Measurements from ENCODE around the gene RTP5.
"Not testable (repeated sequence)": the region's sequence is repeated elsewhere in the genome, so short reads cannot be mapped to it uniquely, and the experiment has no call there.

RTP5 gene

DNA sequence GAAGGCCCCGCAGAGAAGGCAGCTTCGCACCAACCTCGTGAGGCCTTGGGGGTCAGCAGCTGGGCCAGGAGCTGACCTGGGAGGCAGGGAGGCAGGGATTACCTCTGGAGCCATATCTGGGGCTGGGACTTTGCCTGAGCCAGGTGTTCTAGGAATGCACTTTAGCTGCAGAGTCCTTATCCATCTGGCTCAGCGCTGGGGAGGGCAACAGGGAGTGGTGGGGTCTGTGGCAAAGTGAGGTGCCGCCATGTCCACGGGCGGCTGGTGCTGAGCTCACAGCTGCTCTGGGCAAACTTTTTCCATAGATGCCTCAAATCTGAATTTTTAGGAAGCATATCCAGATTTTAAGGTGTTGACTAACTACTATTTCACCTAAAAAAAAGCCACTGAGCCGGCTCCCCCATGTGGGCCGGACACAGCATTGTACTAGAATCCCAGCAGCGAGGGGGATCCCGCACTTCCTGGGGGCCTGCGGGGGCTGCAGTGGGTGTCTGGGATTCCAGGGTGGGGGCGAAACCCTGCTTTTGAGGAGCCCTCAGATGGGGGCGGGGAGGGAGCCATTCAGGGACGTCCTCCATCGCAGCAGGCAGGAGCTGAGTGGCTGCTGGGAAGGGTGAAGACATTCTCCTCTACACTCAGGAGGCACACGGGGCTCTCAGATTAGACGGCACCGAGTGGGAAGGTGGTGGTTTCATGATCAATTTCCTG lies 34.6 kb downstream of the RTP5 start:
- no peak for DNase-seq

DNA sequence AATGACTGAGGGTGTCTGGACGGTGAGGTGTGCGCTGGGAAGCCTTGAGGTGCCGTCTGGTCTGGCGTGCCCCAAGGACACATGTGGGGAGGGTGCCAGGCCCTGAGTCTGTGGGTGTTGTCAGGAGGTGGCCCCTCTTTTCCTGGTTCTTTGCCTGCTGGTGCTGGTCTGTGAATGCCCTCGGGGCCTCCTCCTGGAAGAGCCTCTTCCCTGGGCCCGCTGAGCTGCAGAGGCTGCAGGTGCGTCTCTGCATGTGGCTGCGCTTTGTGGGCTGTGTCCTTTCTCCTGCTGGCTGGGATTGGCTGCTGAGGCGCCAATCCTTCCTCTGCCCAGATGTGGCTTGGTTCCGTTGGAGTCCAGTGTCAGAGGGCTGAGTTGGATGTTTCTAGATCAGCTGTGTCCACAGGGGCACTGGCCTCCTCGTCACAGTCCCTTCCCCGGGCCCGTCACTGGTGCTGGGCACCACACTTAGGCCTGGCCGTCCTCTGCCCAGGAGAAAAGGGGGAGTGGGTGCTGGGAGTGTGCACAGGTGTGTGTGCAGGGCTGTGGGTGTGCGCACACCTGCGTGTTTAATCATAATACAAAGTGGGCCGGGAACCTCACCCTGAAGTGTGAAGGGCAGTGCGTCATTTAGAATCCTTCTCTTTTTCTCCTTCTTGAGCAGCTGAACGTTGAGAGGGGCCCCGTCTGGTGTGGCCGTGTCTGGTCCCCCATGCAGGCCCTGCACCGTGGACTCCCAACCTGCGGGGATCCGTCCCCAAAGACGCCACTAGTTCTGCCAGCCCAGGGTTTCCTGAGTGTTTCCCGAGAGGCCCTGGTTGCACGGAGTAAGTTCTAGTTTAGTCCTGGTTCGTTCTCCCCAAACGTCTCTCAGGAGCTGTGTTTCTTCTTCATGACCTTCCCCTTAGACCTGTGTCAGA lies 35.5 kb downstream of the RTP5 start:
- no peak for DNase-seq

DNA sequence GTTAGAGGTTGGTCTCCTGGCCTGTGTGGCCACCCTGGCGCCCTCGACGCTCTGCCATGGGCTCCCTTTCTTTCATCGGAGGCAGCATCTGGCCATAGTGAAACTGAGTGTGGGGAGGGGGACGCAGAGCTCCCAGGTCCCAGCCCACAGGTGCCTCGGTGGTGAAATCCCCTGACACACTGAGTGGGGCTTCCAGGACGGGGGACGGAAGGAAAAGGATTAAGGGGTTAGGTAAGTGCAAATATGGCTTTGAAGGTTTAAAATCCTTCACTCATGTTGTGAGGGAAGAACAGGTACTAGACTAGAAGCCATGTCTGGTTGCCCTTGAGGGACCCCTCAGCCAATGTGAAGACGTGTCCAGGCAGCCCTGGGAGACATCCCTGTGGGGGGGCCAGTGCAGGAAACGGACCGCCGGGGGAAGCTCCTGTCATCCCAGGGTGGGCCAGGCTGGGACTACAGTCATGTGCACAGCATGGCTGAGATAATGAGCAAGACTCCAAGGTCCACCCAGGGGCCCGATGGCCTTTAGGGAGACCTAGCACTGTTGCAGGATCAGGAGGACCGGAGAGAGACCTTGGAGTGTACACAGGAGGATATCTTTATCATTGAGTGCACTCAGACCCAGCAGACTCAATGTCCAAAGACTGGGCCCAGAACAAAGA lies 36.3 kb downstream of the RTP5 start:
- no peak for DNase-seq

DNA sequence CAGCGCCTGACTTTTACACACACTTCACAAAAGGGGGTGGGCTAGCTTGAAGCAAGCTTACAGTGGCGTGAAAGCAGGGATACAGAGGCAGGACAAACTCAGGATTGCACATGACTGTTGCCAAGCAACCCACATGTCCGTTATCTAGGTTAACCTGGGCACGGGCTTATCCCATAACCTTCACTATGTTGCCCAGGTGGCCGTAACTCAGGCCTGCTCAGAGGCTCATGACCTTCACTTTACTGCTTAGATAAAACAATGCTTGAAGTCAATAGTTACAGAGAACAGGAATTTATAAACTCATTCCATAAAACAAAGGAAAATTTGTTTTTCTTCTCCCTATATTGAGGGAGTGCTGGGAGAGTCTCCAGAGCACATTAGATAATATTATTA lies 36.8 kb downstream of the RTP5 start:
- DNase-seq = not testable (repeated sequence)

DNA sequence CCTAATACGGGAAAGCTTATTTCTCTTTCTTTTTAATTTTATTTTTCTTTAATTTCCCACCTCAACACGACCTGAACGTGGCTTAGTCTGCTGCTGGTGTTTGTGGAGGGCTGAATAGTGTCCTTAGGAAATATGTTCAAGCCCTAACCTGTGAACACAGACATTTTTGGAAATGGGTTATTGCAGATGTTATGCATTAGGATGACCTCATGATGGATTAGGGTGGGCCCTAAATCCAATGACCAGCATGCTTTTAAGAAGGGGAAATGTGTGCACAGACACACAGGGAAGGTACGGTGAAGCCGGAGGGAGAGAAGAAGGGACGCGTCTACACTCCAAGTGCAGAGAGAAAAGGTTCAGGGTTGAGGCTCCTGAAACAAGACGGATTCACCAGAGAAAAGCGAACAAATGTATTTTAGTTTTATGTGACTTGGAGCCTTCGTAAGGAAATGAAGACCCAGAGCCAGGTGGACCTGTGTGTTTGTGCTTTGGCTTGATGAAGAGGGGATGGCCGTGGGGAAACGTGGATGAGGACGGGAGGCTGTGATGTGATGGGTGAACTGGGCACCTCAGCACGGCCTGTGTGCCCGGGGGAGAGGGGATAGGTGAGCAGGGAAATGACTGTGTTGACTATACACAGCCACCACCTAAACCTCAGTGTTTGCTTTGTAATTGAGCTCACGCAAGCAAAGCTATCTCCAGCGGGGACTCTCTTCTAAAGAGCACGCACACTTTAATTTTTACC lies 37.5 kb downstream of the RTP5 start:
- no peak for DNase-seq

DNA sequence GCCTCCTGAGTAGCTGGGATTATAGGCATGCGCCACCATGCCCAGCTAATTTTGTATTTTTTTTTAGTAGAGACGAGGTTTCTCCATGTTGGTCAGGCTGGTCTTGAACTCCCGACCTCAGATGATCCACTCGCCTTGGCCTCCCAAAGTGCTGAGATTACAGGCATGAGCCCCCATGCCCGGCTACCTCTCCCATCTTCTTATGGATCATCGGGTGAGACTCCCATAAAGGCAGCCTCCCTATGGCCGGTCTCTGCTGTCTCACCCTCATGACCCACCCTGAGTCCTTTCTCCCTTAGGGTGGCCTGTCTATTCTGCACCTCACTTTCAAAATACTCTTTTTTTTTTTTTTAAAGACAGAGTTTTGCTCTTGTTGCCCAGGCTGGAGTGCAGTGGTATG lies 38.3 kb downstream of the RTP5 start:
- DNase-seq = not testable (repeated sequence)

DNA sequence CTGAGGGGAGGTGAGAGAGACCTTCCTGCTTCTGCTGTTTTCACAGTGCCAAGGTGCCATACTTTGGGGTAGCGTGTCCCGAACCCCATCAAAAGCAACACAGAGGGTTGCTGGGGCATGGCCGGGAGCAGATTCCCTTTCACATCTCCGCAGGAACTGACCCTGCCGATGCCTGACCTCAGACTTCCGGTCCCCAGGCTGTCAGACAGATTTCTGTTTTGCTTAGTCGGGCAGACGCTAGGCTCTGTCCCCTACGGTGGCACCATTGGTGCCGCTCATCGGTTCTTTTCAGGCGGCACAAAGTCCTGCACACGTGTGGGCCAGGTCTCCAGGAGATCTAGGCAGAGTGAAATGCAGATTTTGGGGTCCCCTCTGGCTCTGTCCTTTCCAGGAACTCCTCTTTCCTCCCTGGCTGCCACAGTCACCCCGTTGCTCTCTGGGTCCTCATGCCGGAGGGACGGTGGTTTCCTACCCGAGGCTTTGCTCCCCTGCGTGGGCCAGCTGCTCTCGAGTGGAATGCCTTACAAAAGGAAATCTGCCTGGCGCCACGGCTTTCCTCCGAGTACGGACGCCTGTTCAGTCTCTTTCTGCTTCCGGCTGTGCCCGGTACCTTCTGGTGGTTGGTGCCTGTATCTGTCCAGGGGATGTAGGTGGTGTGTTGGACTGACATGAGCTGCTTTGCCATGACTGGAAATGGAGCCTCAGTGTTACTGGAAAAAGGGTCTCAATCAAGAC lies 39.3 kb downstream of the RTP5 start:
- no peak for DNase-seq

DNA sequence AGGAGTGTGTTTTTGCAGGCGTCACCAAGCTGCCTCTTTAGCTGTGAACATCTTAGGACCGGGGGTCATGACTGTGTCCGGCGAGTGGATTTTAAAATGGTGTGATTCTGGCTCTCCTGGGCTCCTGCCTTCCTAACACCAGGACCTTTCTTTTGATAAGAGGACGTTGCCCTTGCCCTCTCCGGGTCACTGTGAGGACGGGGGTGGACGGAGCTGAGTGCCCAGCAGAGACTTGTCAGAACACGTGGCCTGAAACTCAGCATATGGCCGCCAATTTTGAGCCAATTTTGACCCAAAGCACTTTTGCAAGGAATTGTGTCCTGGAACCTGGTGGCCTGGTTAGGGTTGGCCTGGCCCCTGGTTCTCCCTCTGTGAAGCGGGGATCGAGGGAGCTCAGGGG lies 40.2 kb downstream of the RTP5 start:
- DNase-seq = no peak

DNA sequence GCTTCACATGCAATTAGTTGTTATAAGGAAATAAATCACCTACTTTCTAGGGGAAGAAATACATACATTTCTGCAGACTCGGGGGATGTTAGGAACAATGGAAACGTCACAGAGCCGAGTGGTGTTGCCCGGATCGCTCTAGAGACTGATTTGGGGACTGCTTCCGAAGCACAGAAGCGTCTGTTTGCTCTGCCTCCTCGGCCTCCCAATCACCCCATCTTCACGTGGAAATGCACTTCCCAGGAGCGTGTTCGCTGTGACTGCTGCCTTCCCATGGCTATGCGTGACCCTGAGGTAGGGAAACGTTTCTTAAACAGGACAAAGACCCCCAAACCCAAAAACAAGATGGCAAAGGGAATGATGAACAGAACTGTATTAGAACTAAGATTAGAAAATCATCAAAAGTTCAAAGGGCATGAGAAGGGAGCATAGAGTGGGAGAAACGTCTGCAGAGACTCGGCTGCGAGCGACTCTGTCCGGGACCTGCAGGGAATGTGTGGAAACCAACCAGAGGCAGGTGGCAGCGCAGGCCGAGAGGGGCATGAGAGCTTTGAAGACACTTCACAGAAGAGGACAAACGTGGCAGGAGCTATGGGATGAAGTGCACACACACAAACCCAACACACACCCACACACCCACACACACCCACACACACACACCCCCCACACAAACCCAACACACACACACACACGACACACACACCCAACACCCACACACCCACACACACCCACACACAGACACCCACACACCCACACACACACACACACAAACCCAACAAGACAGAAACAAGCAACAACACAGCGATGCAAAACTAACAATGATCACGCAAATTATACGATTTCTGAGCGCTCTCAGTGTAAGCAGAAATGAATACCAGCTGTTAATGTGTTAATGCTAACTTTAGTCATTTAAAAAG lies 41.3 kb downstream of the RTP5 start:
- no peak for DNase-seq

DNA sequence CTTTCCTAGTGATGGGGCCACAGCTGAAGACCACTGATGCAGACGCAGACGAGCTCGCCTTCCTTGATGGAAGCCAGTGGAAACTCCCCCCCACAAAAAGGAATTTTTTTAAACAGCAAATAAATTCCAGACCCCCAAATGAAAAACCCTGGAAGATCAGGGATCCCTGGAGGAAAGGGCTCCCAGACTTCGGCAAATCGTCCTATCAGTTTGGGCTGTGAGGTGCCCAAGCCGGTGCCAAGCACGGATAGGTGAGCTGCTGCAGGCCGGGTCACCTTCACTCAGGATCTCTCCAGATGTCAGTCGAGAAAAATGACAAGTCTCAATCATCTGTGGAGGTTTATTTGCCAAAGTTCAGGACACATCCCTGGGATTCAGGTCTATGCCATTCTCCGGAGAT lies 42.0 kb downstream of the RTP5 start:
- DNase-seq = no peak

DNA sequence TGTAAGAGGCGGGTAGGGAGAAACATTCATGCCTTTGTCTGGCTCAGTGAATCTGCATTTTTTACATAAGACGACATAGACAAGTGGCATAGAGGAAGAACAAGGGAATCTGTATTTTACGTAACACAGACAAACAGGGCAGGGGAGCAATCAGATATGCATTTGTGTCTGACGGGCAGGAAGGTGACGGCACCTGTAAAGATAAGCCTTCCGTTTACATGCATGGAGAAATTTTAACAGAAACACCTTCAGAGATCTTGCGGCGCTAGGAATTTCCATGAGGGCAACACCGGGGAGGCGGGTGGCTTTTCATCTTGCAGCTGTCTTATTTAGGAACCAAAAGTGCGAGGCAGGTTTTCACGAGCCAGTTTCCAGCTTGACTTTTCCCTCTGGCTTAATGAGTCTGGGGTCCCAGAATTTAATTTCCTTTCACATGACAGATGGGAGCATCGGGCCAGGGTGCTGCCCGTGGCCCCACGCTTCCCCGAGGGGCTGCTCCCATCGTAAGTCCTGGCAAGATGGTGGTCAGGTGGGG lies 42.6 kb downstream of the RTP5 start:
- DNase-seq = no peak

DNA sequence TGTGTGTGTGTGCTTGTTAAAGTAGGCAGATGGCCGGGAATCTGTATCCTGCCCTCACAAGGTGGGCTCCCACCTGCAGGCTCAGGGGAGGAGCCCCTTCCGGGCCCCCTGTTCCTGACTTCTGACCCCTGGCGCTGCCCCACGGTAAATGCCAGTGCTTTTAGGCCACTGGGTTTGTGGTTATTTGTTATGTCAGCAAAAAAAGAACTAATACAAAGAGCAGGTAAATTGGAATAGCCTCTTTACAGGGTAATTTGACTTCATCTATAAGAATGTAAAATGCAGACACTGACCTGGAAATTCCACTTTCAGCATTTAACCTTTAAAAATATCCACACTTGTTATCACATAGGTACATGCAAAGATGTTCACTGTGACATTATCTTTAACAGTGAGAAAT lies 44.2 kb downstream of the RTP5 start:
- no peak for DNase-seq

DNA sequence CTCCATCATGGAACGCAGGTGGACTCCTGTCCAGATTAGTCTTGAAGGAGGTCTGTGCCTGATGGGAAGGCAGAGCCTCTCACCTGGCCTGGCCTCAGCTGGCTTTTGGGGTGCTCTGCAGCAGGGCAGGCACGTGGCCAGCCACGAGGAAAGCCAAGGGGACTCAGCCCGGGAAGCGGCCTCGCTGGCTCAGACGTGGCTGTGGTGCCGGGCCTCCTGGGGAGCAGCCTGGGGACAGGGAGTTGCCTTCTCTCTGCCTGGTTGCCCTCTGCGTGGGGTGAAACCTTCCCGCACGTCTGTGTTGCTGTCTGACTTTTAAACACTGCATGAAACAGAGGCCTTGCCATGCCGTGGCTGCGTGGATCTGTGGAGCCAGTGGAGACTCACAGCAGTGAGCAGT lies 45.0 kb downstream of the RTP5 start:
- no peak for DNase-seq

DNA sequence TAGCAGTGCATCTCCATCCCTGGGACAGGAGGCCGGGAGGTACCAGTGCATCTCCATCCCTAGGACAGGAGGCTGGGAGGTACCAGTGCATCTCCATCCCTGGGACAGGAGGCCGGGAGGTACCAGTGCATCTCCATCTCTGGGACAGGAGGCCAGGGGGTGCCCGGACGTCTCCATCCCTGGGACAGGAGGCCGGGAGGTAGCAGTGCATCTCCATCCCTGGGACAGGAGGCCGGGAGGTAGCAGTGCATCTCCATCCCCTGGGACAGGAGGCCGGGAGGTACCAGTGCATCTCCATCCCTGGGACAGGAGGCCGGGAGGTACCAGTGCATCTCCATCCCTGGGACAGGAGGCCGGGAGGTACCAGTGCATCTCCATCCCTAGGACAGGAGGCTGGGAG lies 52.1 kb downstream of the RTP5 start:
- not testable (repeated sequence) for DNase-seq

DNA sequence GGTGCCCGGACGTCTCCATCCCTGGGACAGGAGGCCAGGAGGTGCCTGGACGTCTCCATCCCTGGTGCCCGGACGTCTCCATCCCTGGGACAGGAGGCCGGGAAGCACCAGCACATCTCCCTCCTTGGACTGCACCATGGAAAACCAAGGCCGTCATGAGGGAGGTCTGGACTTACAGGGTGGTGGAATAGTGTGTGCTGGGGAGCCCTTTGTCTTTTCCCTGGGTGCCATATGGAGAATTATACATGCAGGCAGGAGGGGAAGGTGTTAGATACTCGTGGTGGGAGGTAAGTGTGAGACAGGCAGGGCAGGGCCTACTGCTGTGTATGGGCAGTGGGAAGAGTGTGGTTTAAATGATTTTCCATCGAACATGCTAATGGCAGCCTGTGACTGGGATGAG lies 52.9 kb downstream of the RTP5 start:
- DNase-seq = no peak

DNA sequence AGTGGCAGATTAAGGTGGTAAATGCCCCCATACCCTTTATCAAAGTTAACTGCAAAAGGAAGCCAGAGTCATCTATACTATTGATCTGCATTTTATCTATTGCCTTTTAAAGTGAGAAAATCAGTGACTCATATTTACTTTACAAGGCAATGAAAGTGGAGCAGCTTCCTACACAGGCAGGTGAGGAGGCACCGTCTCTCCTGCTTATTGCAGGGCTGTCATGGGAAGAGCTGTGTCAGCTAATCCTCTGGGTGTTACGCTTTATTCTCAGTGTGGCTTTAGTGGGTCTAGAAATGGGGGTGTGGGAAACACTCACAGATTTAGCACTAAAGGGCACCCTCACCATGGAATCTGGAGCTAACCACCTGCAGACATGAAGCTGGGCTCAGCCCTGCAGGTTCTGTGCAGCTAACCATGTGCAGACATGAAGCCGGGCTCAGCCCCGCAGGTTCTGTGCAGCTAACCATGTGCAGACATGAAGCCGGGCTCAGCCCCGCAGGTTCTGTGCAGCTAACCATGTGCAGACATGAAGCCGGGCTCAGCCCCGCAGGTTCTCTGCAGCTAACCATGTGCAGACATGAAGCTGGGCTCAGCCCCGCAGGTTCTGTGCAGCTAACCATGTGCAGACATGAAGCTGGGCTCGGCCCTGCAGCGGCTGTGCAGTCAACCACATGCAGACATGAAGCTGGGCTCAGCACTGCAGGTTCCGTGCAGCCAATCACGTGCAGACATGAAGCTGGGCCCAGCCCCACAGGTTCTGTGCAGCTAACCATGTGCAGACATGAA lies 53.5 kb downstream of the RTP5 start:
- DNase-seq = not testable (repeated sequence)
